Activated naive CD8-positive, alpha-beta T cell treated with anti-CD3 and anti-CD28 coated beads for 36 hours (primary cell): ENCODE measurements around the gene MLPH. TPM values are rescaled to one million over a fixed set of nuclear protein-coding genes. Genes with fewer than 3 reads are reported as not detected.

Experiments
- DNase-seq: peaks from one replicate; pipeline ENCODE4 v3.0.0; 2021
- H3K27ac Mint-ChIP-seq: one replicate; pipeline ENCODE4 v1.8.0; 2022; ENCODE audit warnings: mild to moderate bottlenecking, moderate library complexity, mixed read lengths
- H3K27me3 Mint-ChIP-seq: one replicate; pipeline ENCODE4 v1.8.0; 2022; ENCODE audit warnings: mild to moderate bottlenecking, mixed read lengths
- H3K36me3 Mint-ChIP-seq: one replicate; pipeline ENCODE4 v1.8.0; 2021; ENCODE audit warnings: mild to moderate bottlenecking, mixed read lengths
- H3K4me1 Mint-ChIP-seq: one replicate; pipeline ENCODE4 v1.8.0; 2021; ENCODE audit warnings: mixed read lengths
- H3K4me3 Mint-ChIP-seq: one replicate; pipeline ENCODE4 v1.8.0; 2022; ENCODE audit warnings: mild to moderate bottlenecking, moderate library complexity, mixed read lengths
- H3K9me3 Mint-ChIP-seq: one replicate; pipeline ENCODE4 v1.8.0; 2022; ENCODE audit warnings: mixed read lengths
- total RNA-seq, 2 experiments: library from RNA; stranded (reverse); gene quantifications; one replicate each; pipeline ENCODE4 v1.2.3, GENCODE V29; 2021

The MLPH gene
- total RNA-seq, 2 experiments from 2014 or later, result not detected

DNA sequence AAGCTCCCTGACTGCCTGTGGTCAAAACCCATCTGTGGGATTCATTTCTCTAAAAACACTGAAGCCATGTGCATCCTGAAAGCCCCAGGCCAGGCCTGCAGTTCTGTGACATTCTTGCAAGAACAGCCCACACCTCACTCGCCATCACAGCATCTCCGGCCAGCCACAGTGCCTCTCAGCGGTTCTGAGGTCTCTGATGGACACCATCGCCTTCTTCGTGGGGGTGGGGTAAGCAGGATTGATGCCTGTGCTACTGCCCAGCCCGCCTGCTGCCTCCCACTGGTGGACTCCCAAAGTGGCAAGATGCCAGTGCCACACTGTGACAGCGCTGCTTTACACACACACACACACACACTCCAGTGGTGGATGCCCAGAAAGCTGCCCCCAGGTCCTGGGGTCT is 74.2 kb downstream of the MLPH start:
- peaks cover 6% of the 10 kb centered on the region for H3K27me3 Mint-ChIP-seq

GRCh38 chr2:237563816-237564215 is 76.8 kb downstream of the MLPH start:
- Mint-ChIP-seq H3K27me3 (no peaks in the 10 kb centered on the region), H3K9me3 (no peaks in the 10 kb centered on the region), H3K36me3 (no peaks in the 10 kb centered on the region), H3K4me1 (no peaks in the 10 kb centered on the region), H3K4me3 (no peak overlapping the region), H3K27ac (no peak overlapping the region)
- no peak for DNase-seq

More for the DNA sequence above, 74.2 kb downstream of the MLPH start:
- H3K9me3 Mint-ChIP-seq, result peaks cover 3% of the 10 kb centered on the region
- H3K4me3 Mint-ChIP-seq, result no peak overlapping the region
- no peaks in the 10 kb centered on the region for H3K36me3 Mint-ChIP-seq
- no peak for DNase-seq
- no peak overlapping the region for H3K27ac Mint-ChIP-seq
- H3K4me1 Mint-ChIP-seq, result peaks cover 10% of the 10 kb centered on the region

DNA sequence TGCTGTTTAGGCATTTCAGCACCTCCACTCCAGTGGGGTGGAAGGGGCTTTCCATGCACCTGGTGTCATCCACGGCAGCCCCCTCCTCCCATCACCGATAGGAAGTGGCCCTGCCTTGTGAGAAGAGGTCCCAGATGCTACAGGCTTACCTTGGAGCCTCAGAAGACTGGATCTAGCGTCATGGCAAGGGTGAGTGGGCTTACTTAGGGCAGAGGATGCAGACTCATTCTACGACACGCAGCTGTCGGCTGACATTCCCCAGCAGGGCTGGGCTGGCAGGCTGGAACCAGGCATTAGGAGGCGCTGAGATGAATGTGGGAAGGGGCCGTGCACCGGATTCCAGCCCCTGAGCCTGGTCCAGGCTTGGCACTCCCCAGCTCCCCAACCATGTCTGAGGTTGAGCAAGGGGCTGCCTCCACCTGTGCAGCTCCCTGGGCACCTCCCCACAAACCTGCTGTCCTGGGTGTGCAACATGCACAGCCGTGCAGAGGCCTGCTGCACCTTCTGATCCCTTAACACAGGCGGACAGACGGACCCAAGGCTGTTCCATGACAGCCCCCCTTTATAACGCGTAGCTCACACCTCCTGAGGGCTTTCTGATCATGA is 77.6 kb downstream of the MLPH start:
- H3K4me1 Mint-ChIP-seq, result no peaks in the 10 kb centered on the region
- H3K27me3 Mint-ChIP-seq, result no peaks in the 10 kb centered on the region
- no peaks in the 10 kb centered on the region for H3K36me3 Mint-ChIP-seq
- DNase-seq, result no peak
- H3K4me3 Mint-ChIP-seq, result no peak overlapping the region
- H3K27ac Mint-ChIP-seq, result no peak overlapping the region
- no peaks in the 10 kb centered on the region for H3K9me3 Mint-ChIP-seq

GRCh38 chr2:237565974-237566373 is 78.9 kb downstream of the MLPH start:
- Mint-ChIP-seq H3K27me3 (no peaks in the 10 kb centered on the region), H3K36me3 (no peaks in the 10 kb centered on the region), H3K9me3 (no peaks in the 10 kb centered on the region), H3K4me3 (no peak overlapping the region), H3K27ac (no peak overlapping the region), H3K4me1 (no peaks in the 10 kb centered on the region)
- DNase-seq, result no peak

DNA sequence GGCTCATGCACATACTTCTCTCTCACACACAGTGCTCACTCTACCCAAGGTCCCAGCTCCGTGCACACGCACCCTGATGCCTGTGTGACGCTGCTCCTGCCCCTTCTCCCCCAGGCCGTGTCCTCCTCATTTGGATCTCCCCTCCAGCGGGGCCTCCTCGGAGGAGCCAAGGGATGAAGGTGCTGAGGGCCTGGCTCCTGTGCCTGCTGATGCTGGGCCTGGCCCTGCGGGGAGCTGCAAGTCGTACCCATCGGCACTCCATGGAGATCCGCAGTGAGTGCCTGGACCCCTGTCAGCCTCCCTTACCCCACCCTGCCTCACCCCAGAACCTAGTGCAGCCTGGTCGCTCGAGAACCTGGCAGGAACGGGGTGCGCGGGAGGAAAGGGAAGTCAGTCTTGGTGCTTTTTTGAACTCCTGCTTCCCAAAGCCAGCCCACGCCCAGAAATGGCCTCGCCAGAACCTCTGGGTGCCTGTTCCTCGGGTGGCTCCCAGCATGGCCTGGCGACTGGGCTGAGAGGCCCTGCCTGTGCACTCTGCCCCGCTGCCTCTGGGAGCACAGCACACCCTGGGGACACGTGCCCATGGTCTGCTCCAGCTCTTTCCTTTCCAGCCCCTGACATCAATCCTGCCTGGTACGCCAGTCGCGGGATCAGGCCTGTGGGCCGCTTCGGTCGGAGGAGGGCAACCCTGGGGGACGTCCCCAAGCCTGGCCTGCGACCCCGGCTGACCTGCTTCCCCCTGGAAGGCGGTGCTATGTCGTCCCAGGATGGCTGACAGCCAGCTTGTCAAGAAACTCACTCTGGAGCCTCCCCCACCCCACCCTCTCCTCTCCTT is 79.6 kb downstream of the MLPH start, which contains the start of gene PRLH:
Gene PRLH (plus strand): TSS at position 174 of the 835 bp plus-strand sequence. CDS start 0 bp downstream, at position 174.
- DNase-seq, result no peak
- Mint-ChIP-seq H3K9me3 (no peaks in the 10 kb centered on the region), H3K27ac (no peak within 1 kb of the TSS), H3K4me3 (no peak within 1 kb of the TSS), H3K27me3 (no peaks in the 10 kb centered on the region), H3K36me3 (no peaks in the 10 kb centered on the region), H3K4me1 (no peaks in the 10 kb centered on the region)

- Mint-ChIP-seq H3K4me3 (no peak overlapping the region), H3K36me3 (no peaks in the 10 kb centered on the region), H3K27ac (no peak overlapping the region), H3K27me3 (no peaks in the 10 kb centered on the region), H3K9me3 (no peaks in the 10 kb centered on the region), H3K4me1 (peaks cover 2% of the 10 kb centered on the region)
- DNase-seq, result no peak
These were observed 80.4 kb downstream of the MLPH start for GRCh38 chr2:237567276-237568029.

DNA sequence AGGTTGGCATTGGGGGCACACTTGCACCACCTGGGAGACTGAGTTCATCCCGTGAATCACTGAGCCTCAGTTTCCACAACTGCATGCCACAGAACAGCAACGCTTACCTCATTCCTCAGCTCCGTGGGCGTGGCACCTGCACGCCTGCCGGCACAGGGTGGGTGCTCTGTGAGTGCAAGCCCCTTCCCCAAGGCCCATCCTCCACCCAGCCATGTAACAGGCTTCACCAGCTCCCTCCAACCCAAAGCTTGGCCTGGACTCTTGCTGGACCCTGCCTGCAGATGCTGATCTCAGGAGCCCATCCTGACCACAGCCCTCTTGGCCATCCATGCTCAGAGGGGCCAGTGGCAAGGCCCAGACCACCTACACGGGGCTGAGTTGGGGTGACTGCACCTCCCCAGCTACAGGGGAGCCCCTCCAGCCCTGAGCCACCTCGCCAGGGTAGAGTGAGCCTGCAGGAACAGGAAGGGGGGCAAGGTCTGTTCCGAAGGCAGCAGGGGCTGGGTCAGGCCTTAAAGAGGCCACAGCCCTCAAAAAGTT is 81.1 kb downstream of the MLPH start:
- Mint-ChIP-seq H3K4me3 (no peak overlapping the region), H3K27ac (no peak overlapping the region), H3K36me3 (no peaks in the 10 kb centered on the region), H3K9me3 (no peaks in the 10 kb centered on the region), H3K27me3 (no peaks in the 10 kb centered on the region), H3K4me1 (peaks cover 2% of the 10 kb centered on the region)
- DNase-seq, result no peak

GRCh38 chr2:237569041-237569440 is 82.0 kb downstream of the MLPH start:
- Mint-ChIP-seq H3K36me3 (no peaks in the 10 kb centered on the region), H3K27ac (no peak overlapping the region), H3K4me3 (no peak overlapping the region), H3K9me3 (no peaks in the 10 kb centered on the region), H3K4me1 (peaks cover 2% of the 10 kb centered on the region), H3K27me3 (no peaks in the 10 kb centered on the region)
- DNase-seq, result no peak

DNA sequence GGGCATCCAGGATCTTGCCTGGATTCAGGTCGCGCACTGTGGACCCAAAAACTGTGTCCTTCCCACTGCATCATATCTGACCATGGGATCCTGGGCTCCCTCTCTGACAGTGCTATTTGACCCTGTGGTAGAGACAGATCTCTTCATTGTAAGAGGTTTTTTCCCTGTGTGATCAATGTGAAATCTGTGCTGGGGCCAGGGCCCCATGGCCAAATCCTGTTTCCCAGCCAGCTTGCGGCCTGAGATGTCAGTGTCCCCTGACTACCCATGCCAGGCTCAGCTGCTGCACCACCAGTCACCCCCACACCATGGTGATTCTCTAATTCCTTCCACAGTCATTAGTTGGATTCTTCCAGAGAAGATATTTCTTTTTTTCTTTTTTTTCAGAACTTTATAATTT is 82.8 kb downstream of the MLPH start:
- H3K4me1 Mint-ChIP-seq, result peaks cover 2% of the 10 kb centered on the region
- no peaks in the 10 kb centered on the region for H3K9me3 Mint-ChIP-seq
- no peak overlapping the region for H3K27ac Mint-ChIP-seq
- H3K36me3 Mint-ChIP-seq, result no peaks in the 10 kb centered on the region
- H3K4me3 Mint-ChIP-seq, result no peak overlapping the region
- H3K27me3 Mint-ChIP-seq, result no peaks in the 10 kb centered on the region
- no peak for DNase-seq

DNA sequence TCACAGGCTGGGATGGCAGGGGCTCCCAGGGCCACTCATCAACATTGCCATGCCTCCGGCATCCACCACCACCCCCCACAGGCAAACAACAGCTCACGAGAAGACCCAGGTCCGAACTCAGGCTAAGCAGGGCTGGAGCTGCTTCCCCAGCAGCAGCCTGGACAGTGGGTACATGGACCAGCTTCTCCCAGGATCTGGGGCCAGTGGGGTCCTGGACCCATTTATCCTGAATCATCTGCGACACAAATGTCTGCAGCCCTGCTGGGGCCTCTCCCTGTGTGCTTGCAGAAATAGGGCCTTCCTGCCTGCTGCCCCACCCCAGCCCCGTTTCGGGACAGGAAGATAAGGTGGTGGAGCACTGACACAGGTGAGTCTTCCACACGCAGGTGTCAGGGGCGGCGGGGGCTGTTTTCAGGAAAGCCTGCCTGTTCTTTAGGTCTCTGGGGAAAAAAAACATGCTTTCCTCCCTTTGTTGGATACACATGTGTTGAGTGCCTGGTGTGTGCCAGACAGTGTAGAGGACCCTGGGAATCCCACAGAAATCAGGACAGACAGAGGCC is 83.8 kb downstream of the MLPH start:
- H3K36me3 Mint-ChIP-seq, result no peaks in the 10 kb centered on the region

GRCh38 chr2:237571551-237571950 is 84.5 kb downstream of the MLPH start:
- Mint-ChIP-seq H3K9me3 (no peaks in the 10 kb centered on the region), H3K27me3 (no peaks in the 10 kb centered on the region), H3K36me3 (no peaks in the 10 kb centered on the region), H3K4me3 (no peak overlapping the region), H3K4me1 (peaks cover 2% of the 10 kb centered on the region), H3K27ac (no peak overlapping the region)
- DNase-seq, result no peak

More for the DNA sequence above, 83.8 kb downstream of the MLPH start:
- H3K4me3 Mint-ChIP-seq, result no peak overlapping the region
- H3K9me3 Mint-ChIP-seq, result no peaks in the 10 kb centered on the region
- H3K27ac Mint-ChIP-seq, result no peak overlapping the region
- no peak for DNase-seq
- H3K27me3 Mint-ChIP-seq, result no peaks in the 10 kb centered on the region
- H3K4me1 Mint-ChIP-seq, result peaks cover 2% of the 10 kb centered on the region

GRCh38 chr2:237572021-237572741 is 85.1 kb downstream of the MLPH start:
- no peaks in the 10 kb centered on the region for H3K36me3 Mint-ChIP-seq
- peak; percentile 86 for DNase-seq
- no peak overlapping the region for H3K27ac Mint-ChIP-seq
- no peaks in the 10 kb centered on the region for H3K27me3 Mint-ChIP-seq
- no peak overlapping the region for H3K4me3 Mint-ChIP-seq
- H3K4me1 Mint-ChIP-seq, result peaks cover 2% of the 10 kb centered on the region
- no peaks in the 10 kb centered on the region for H3K9me3 Mint-ChIP-seq

DNA sequence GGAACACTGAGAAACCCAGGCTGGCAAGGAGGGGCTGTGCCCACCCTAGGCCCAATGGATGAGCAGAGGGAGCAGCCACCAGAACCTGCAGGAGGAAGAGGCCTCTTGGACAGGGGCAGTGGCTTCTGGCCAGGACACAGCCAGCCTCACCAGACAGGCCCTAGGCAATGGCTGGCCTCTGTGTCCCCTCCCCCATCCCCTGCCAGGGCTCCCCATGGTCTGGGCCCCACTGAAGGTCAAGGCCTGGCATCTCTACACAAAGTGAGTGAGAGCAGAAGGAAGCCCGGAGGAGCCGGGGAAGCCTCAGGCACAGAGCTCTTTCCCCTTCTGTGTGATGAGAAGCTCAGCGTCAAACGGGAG is 85.7 kb downstream of the MLPH start:
- Mint-ChIP-seq H3K27me3 (no peaks in the 10 kb centered on the region), H3K4me3 (no peak overlapping the region), H3K27ac (no peak overlapping the region), H3K9me3 (no peaks in the 10 kb centered on the region), H3K4me1 (peaks cover 2% of the 10 kb centered on the region), H3K36me3 (no peaks in the 10 kb centered on the region)
- no peak for DNase-seq

GRCh38 chr2:237573721-237574415 is 86.8 kb downstream of the MLPH start:
- no peak overlapping the region for H3K27ac Mint-ChIP-seq
- DNase-seq, result no peak
- no peaks in the 10 kb centered on the region for H3K9me3 Mint-ChIP-seq
- peaks cover 2% of the 10 kb centered on the region for H3K4me1 Mint-ChIP-seq
- no peaks in the 10 kb centered on the region for H3K36me3 Mint-ChIP-seq
- no peaks in the 10 kb centered on the region for H3K27me3 Mint-ChIP-seq
- H3K4me3 Mint-ChIP-seq, result no peak overlapping the region
